Fibroblast of lung (primary cell): ENCODE measurements around the gene LAMA5. TPM values are rescaled to one million over a fixed set of nuclear protein-coding genes. Genes with fewer than 3 reads are reported as not detected.

Experiments
- DNase-seq, 2 donors: peaks; one replicate each; pipeline versions ENCODE4 v3.0.0 to v3.0.0-alpha.2; 2010; ENCODE audit warnings: low read depth in 2 of 2
- H2AFZ ChIP-seq: 2 replicates; pipeline ENCODE4 v1.5.1; 2012; ENCODE audit warnings: low read length, control low read depth, inconsistent platforms
- H3K27ac ChIP-seq: 2 replicates; pipeline ENCODE4 v1.5.1; 2011; ENCODE audit warnings: low read length, control low read depth; ENCODE audit not compliant: insufficient read depth
- H3K27me3 ChIP-seq: 2 replicates; pipeline ENCODE4 v1.5.1; 2011; ENCODE audit warnings: mild to moderate bottlenecking, low read length; ENCODE audit not compliant: control insufficient read depth, insufficient read depth
- H3K36me3 ChIP-seq: 2 replicates; pipeline ENCODE4 v1.5.1; 2011; ENCODE audit warnings: low read length; ENCODE audit not compliant: control insufficient read depth, insufficient read depth
- H3K4me1 ChIP-seq: 2 replicates; pipeline ENCODE4 v1.5.1; 2011; ENCODE audit warnings: low read length; ENCODE audit not compliant: control insufficient read depth, insufficient read depth; ENCODE audit errors: extremely low read depth
- H3K4me2 ChIP-seq: 2 replicates; pipeline ENCODE4 v1.5.1; 2011; ENCODE audit warnings: low read length, control low read depth; ENCODE audit not compliant: insufficient read depth; ENCODE audit errors: extremely low read depth
- H3K4me3 ChIP-seq, 4 experiments: fragments of 200-600 bp in 1 of 4; sonication (generic) in 1 of 4; replicated peaks in 1 of 4; 2 replicates each; pipeline ENCODE4 v1.5.1; 2011 to 2016; ENCODE audit warnings: low read length in 4 of 4, low read depth in 3 of 4, mild to moderate bottlenecking in 3 of 4, control low read depth in 2 of 4, inconsistent platforms in 1 of 4, mixed read lengths in 1 of 4; ENCODE audit not compliant: insufficient read depth in 1 of 4; ENCODE audit errors: control extremely low read depth in 1 of 4
- H3K79me2 ChIP-seq: 2 replicates; pipeline ENCODE4 v1.5.1; 2012; ENCODE audit warnings: mild to moderate bottlenecking, low read length, inconsistent platforms; ENCODE audit not compliant: control insufficient read depth, insufficient read depth
- H3K9ac ChIP-seq: 2 replicates; pipeline ENCODE4 v1.5.1; 2011; ENCODE audit warnings: mild to moderate bottlenecking, low read length, control low read depth; ENCODE audit not compliant: insufficient read depth
- H3K9me3 ChIP-seq: 2 replicates; pipeline ENCODE4 v1.5.1; 2012; ENCODE audit warnings: low read depth, low read length; ENCODE audit not compliant: control insufficient read depth, insufficient read depth
- H4K20me1 ChIP-seq: 2 replicates; pipeline ENCODE4 v1.5.1; 2011; ENCODE audit warnings: low read length; ENCODE audit not compliant: control insufficient read depth, insufficient read depth; ENCODE audit errors: extremely low read depth
- CTCF ChIP-seq, 2 donors: IDR thresholded peaks in 1 of 2; conservative IDR thresholded peaks in 1 of 2; 1 replicate in 1 of 2; 2 replicates in 1 of 2; pipeline ENCODE4 v1.5.1; 2011 to 2012; ENCODE audit warnings: low read length in 2 of 2, control low read depth in 1 of 2, inconsistent platforms in 1 of 2, low read depth in 1 of 2, mild to moderate bottlenecking in 1 of 2
- EZH2 ChIP-seq: IDR thresholded peaks from 2 replicates; pipeline ENCODE4 v1.5.1; 2012; ENCODE audit warnings: low read length, control low read depth, mild to moderate bottlenecking; ENCODE audit errors: missing control alignments
- polyA plus RNA-seq, 2 donors: library from polyadenylated mRNA; depleted of rRNA in 1 of 2; stranded (reverse) in 1 of 2; unstranded in 1 of 2; fragments of >200 nt; gene quantifications; 2 replicates each; pipeline ENCODE4 v1.2.1, GENCODE V29; 2011 to 2012; ENCODE audit warnings: missing spikeins in 1 of 2
- total RNA-seq: library from RNA; depleted of rRNA; stranded (reverse); fragments of >200 nt; gene quantifications from 2 replicates; pipeline ENCODE4 v1.2.1, GENCODE V29; 2014

Gene LAMA5
- total and polyA plus RNA-seq, 2 donors (not counting 1 experiment from before 2014, with no cell fraction given): 1.5 to 81.6 TPM

- Histone ChIP-seq H3K79me2 (no peaks in the 10 kb centered on the region), H3K9ac (no peak overlapping the region), H3K9me3 (no peaks in the 10 kb centered on the region), H3K27ac (no peak overlapping the region), H3K4me1 (peaks cover 2% of the 10 kb centered on the region), H4K20me1 (no peaks in the 10 kb centered on the region), H2AFZ (no peak overlapping the region), H3K36me3 (peaks cover 7% of the 10 kb centered on the region), H3K4me2 (no peak overlapping the region), H3K27me3 (no peaks in the 10 kb centered on the region), H3K4me3 (no peak overlapping the region)
- no peak for DNase-seq
- TF ChIP-seq EZH2 (no peak), CTCF (conservative IDR thresholded peaks at IDR 0.05 in 1 of 2, IDR thresholded peaks at IDR 0.05 in 1 of 2; ENCODE audit: low read depth in 1 of 2, low read length in 2 of 2) (no peak)
Measured at GRCh38 chr20:62262064-62262463, 105.0 kb downstream of the LAMA5 start.

GRCh38 chr20:62259294-62259565, 107.9 kb downstream of the LAMA5 start:
- Histone ChIP-seq H3K79me2 (no peaks in the 10 kb centered on the region), H4K20me1 (no peaks in the 10 kb centered on the region), H3K4me1 (peaks cover 2% of the 10 kb centered on the region), H3K36me3 (peaks cover 7% of the 10 kb centered on the region), H3K4me2 (no peak overlapping the region), H3K9me3 (no peaks in the 10 kb centered on the region), H3K9ac (no peak overlapping the region), H3K27ac (no peak overlapping the region), H3K27me3 (no peaks in the 10 kb centered on the region), H3K4me3 (no peak overlapping the region), H2AFZ (no peak overlapping the region)
- DNase-seq: no peak
- TF ChIP-seq EZH2: no peak
- no peak for TF ChIP-seq CTCF (conservative IDR thresholded peaks at IDR 0.05 in 1 of 2, IDR thresholded peaks at IDR 0.05 in 1 of 2; ENCODE audit: low read depth in 1 of 2, low read length in 2 of 2)

Other genes with a start within 250 kb of the LAMA5 start
- gene LSM14B, start 244.8 kb downstream of the LAMA5 start, total RNA-seq: 46.7 and 48.7 TPM in 2 replicates
- 20.2 and 24.7 TPM in 2 replicates for gene LSM14B, start 244.8 kb downstream of the LAMA5 start, polyA plus RNA-seq
- 234 and 274 TPM in 2 replicates for gene PSMA7, start 223.9 kb downstream of the LAMA5 start, total RNA-seq
- 342 and 397 TPM in 2 replicates for gene PSMA7, start 223.9 kb downstream of the LAMA5 start, polyA plus RNA-seq
- 5.6 and 7.4 TPM in 2 replicates for gene SS18L1, start 223.5 kb downstream of the LAMA5 start, total RNA-seq
- gene SS18L1, start 223.5 kb downstream of the LAMA5 start, polyA plus RNA-seq: 3.8 and 4.7 TPM in 2 replicates
- gene MTG2, start 184.3 kb downstream of the LAMA5 start, total RNA-seq: 17.5 and 20.5 TPM in 2 replicates
- 16.5 and 26.2 TPM in 2 replicates for gene MTG2, start 184.3 kb downstream of the LAMA5 start, polyA plus RNA-seq
- not detected in 2 replicates for gene HRH3, start 147.0 kb downstream of the LAMA5 start, total RNA-seq
- gene HRH3, start 147.0 kb downstream of the LAMA5 start, polyA plus RNA-seq: not detected in 2 replicates
- gene OSBPL2, start 128.8 kb downstream of the LAMA5 start, total RNA-seq: 23.6 and 27.9 TPM in 2 replicates
- 11.4 and 13.3 TPM in 2 replicates for gene OSBPL2, start 128.8 kb downstream of the LAMA5 start, polyA plus RNA-seq
- gene ADRM1, start 64.3 kb downstream of the LAMA5 start, total RNA-seq: 61.1 and 71.3 TPM in 2 replicates
- 41.2 and 67.1 TPM in 2 replicates for gene ADRM1, start 64.3 kb downstream of the LAMA5 start, polyA plus RNA-seq
- gene RPS21, start 19.8 kb upstream of the LAMA5 start, total RNA-seq: 718 and 867 TPM in 2 replicates
- 2,081 and 2,825 TPM in 2 replicates for gene RPS21, start 19.8 kb upstream of the LAMA5 start, polyA plus RNA-seq
- gene CABLES2, start 40.0 kb upstream of the LAMA5 start, total RNA-seq: 0.51 and 0.66 TPM in 2 replicates
- 2.9 and 4.4 TPM in 2 replicates for gene CABLES2, start 40.0 kb upstream of the LAMA5 start, polyA plus RNA-seq
- not detected in 2 replicates for gene RBBP8NL, start 60.2 kb upstream of the LAMA5 start, total RNA-seq
- not detected in 2 replicates for gene RBBP8NL, start 60.2 kb upstream of the LAMA5 start, polyA plus RNA-seq
- 0.26 and 0.83 TPM in 2 replicates for gene GATA5, start 108.7 kb upstream of the LAMA5 start, total RNA-seq
- gene GATA5, start 108.7 kb upstream of the LAMA5 start, polyA plus RNA-seq: 0.02 and 0.08 TPM in 2 replicates